CD14-positive monocyte (primary cell): ENCODE results near the gene PPIF. TPM values are rescaled to one million over a fixed set of nuclear protein-coding genes. Genes with fewer than 3 reads are reported as not detected.

Experiments used
- DNase-seq, 3 donors: peaks; one replicate each; pipeline ENCODE4 v3.0.0-alpha.2; 2011 to 2022
- H2AFZ ChIP-seq: 2 replicates; pipeline ENCODE4 v1.6.0; 2012; ENCODE audit warnings: mild to moderate bottlenecking, low read depth, low read length, inconsistent platforms; ENCODE audit not compliant: insufficient read depth, poor library complexity, severe bottlenecking
- H3K27ac ChIP-seq, 2 donors: 1 replicate in 1 of 2; 2 replicates in 1 of 2; pipeline ENCODE4 v1.5.1; 2012 to 2013; ENCODE audit warnings: low read length in 2 of 2, control low read depth in 1 of 2, inconsistent platforms in 1 of 2, low read depth in 1 of 2, mild to moderate bottlenecking in 1 of 2
- H3K27me3 ChIP-seq, 2 donors: one replicate each; pipeline versions ENCODE4 v1.6.0 to v1.6.1; 2011 to 2013; ENCODE audit warnings: low read length in 2 of 2; ENCODE audit not compliant: control insufficient read depth in 2 of 2, insufficient read depth in 2 of 2
- H3K36me3 ChIP-seq, 2 donors: replicated peaks in 1 of 2; 1 replicate in 1 of 2; 2 replicates in 1 of 2; pipeline versions ENCODE4 v1.5.1 to v1.6.1; 2012 to 2013; ENCODE audit warnings: low read length in 2 of 2, control low read depth in 1 of 2, inconsistent platforms in 1 of 2, mild to moderate bottlenecking in 1 of 2; ENCODE audit not compliant: insufficient read depth in 2 of 2, control insufficient read depth in 1 of 2
- H3K4me1 ChIP-seq, 2 donors: 1 replicate in 1 of 2; 2 replicates in 1 of 2; pipeline versions ENCODE4 v1.5.1 to v1.6.1; 2012 to 2013; ENCODE audit warnings: low read length in 2 of 2, control low read depth in 1 of 2, inconsistent platforms in 1 of 2, mild to moderate bottlenecking in 1 of 2, moderate library complexity in 1 of 2; ENCODE audit not compliant: insufficient read depth in 2 of 2, control insufficient read depth in 1 of 2
- H3K4me2 ChIP-seq: replicated peaks from 2 replicates; pipeline ENCODE3; 2012; ENCODE audit warnings: low read length, moderate library complexity, mild to moderate bottlenecking; ENCODE audit not compliant: poor library complexity, severe bottlenecking; ENCODE audit errors: extremely low read depth
- H3K4me3 ChIP-seq, 3 experiments: fragments of 200-600 bp in 1 of 3; sonication (generic) in 1 of 3; replicated peaks in 1 of 3; 1 replicate in 2 of 3; 2 replicates in 1 of 3; pipeline ENCODE4 v1.5.1; 2011 to 2013; ENCODE audit warnings: low read length in 3 of 3, mild to moderate bottlenecking in 3 of 3, control low read depth in 2 of 3, low read depth in 2 of 3, inconsistent platforms in 1 of 3, moderate library complexity in 1 of 3
- H3K79me2 ChIP-seq: 2 replicates; pipeline ENCODE4 v1.6.0; 2012; ENCODE audit warnings: mild to moderate bottlenecking, control low read depth, inconsistent platforms, low read length, moderate library complexity; ENCODE audit not compliant: insufficient read depth
- H3K9ac ChIP-seq: 2 replicates; pipeline ENCODE4 v1.6.0; 2017; ENCODE audit warnings: low read length, mild to moderate bottlenecking; ENCODE audit not compliant: insufficient read depth, poor library complexity, severe bottlenecking
- H3K9me3 ChIP-seq, 2 donors: replicated peaks in 1 of 2; 1 replicate in 1 of 2; 2 replicates in 1 of 2; pipeline versions ENCODE4 v1.5.1 to v1.6.1; 2012 to 2013; ENCODE audit warnings: low read length in 2 of 2, control low read depth in 1 of 2; ENCODE audit not compliant: control insufficient read depth in 1 of 2, insufficient read depth in 1 of 2
- H4K20me1 ChIP-seq: 2 replicates; pipeline ENCODE4 v1.6.0; 2012; ENCODE audit warnings: mild to moderate bottlenecking, low read length, control low read depth, moderate library complexity; ENCODE audit not compliant: insufficient read depth
- H3K27ac Mint-ChIP-seq, 7 donors: one replicate each; pipeline ENCODE4 v1.8.0; 2020; ENCODE audit warnings: mild to moderate bottlenecking in 7 of 7, mixed read lengths in 7 of 7, moderate library complexity in 6 of 7, inconsistent platforms in 2 of 7
- H3K27me3 Mint-ChIP-seq, 3 donors: one replicate each; pipeline ENCODE4 v1.8.0; 2021 to 2022; ENCODE audit warnings: low read depth in 3 of 3, mild to moderate bottlenecking in 3 of 3, mixed read lengths in 3 of 3, moderate library complexity in 3 of 3, inconsistent platforms in 1 of 3
- H3K36me3 Mint-ChIP-seq, 2 donors: one replicate each; pipeline ENCODE4 v1.8.0; 2020; ENCODE audit warnings: mixed read lengths in 2 of 2, inconsistent platforms in 1 of 2, mild to moderate bottlenecking in 1 of 2
- H3K4me1 Mint-ChIP-seq: one replicate; pipeline ENCODE4 v1.8.0; 2020; ENCODE audit warnings: mild to moderate bottlenecking, mixed read lengths
- H3K4me3 Mint-ChIP-seq, 2 donors: one replicate each; pipeline ENCODE4 v1.8.0; 2020; ENCODE audit warnings: mild to moderate bottlenecking in 2 of 2, mixed read lengths in 2 of 2, moderate library complexity in 1 of 2
- H3K9me3 Mint-ChIP-seq, 7 donors: one replicate each; pipeline ENCODE4 v1.8.0; 2020 to 2022; ENCODE audit warnings: mixed read lengths in 7 of 7, mild to moderate bottlenecking in 6 of 7, moderate library complexity in 6 of 7, inconsistent platforms in 2 of 7
- WGBS: methylation state at CpG from one replicate; pipeline ENCODE4 v1.1.5; 2013; ENCODE audit warnings: missing lambda C conversion rate; ENCODE audit not compliant: insufficient coverage; 5-methylcytosine and 5-hydroxymethylcytosine counted together
- intact Hi-C, 2 donors: fragments of 100-400 bp; cut with micrococcal nuclease; formaldehyde crosslinking; loops; one replicate each; pipeline versions ENCODE4 v1.15.0 to v1.15.1; 2023
- polyA plus RNA-seq, 3 donors: library from polyadenylated mRNA; depleted of rRNA in 1 of 3; unstranded in 2 of 3; stranded (reverse) in 1 of 3; fragments of 300-500 nt in 2 of 3; fragments of >200 nt in 1 of 3; fragmentation: Illumina TruSeq in 2 of 3; gene quantifications; 1 replicate in 2 of 3; 2 replicates in 1 of 3; pipeline ENCODE4 v1.2.3, GENCODE V29; 2012 to 2021
- TF ChIP-seq, protein P1 (sequence below): fragments of 200-600 bp; IDR thresholded peaks from one replicate; pipeline ENCODE4 v1.8.0; 2022; ENCODE audit warnings: antibody characterized with exemption, mild to moderate bottlenecking

PPIF gene
- polyA plus RNA-seq, 3 donors: 36.6 to 1,064 (median 52.3) TPM

GRCh38 chr10:79390551-79391229 lies 43.4 kb downstream of the PPIF start:
- H3K9me3 ChIP-seq: no peaks in the 10 kb centered on the region
- peaks cover 67 to 70% of the 10 kb centered on the region in 2 donors for H3K36me3 Mint-ChIP-seq
- 10% methylated on average over 11 of the region's 16 CpGs for WGBS
- no peak overlapping the region for H3K4me2 ChIP-seq
- peaks cover 8% of the 10 kb centered on the region for H3K4me1 Mint-ChIP-seq
- no peaks in the 10 kb centered on the region for H3K9me3 Mint-ChIP-seq
- peak in 2 of 3 donors; percentile 24 to 49 for DNase-seq
- H3K4me3 ChIP-seq: no peak overlapping the region
- H3K79me2 ChIP-seq: no peaks in the 10 kb centered on the region
- H3K9ac ChIP-seq: no peak overlapping the region
- H3K27ac Mint-ChIP-seq: peak overlapping the region in 1 of 7 donors; percentile 18
- no peaks in the 10 kb centered on the region for H3K27me3 ChIP-seq
- peaks cover 2 to 71% of the 10 kb centered on the region in 2 donors for H3K36me3 ChIP-seq
- peak overlapping the region in 1 of 2 donors; percentile 11 for H3K4me3 Mint-ChIP-seq
- no peaks in the 10 kb centered on the region for H4K20me1 ChIP-seq
- TF ChIP-seq, protein P1, sequence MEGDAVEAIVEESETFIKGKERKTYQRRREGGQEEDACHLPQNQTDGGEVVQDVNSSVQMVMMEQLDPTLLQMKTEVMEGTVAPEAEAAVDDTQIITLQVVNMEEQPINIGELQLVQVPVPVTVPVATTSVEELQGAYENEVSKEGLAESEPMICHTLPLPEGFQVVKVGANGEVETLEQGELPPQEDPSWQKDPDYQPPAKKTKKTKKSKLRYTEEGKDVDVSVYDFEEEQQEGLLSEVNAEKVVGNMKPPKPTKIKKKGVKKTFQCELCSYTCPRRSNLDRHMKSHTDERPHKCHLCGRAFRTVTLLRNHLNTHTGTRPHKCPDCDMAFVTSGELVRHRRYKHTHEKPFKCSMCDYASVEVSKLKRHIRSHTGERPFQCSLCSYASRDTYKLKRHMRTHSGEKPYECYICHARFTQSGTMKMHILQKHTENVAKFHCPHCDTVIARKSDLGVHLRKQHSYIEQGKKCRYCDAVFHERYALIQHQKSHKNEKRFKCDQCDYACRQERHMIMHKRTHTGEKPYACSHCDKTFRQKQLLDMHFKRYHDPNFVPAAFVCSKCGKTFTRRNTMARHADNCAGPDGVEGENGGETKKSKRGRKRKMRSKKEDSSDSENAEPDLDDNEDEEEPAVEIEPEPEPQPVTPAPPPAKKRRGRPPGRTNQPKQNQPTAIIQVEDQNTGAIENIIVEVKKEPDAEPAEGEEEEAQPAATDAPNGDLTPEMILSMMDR: peak; percentile 41
- H3K27ac ChIP-seq: no peak overlapping the region
- intact Hi-C loops: no loop called here
- peaks cover 6 to 13% of the 10 kb centered on the region in 2 donors for H3K4me1 ChIP-seq
- peaks cover 0 to 3% (median 2%) of the 10 kb centered on the region in 3 donors for H3K27me3 Mint-ChIP-seq
- no peak overlapping the region for H2AFZ ChIP-seq

- no peak overlapping the region for H2AFZ ChIP-seq
- peaks cover 63 to 64% of the 10 kb centered on the region in 2 donors for H3K36me3 Mint-ChIP-seq
Measured at GRCh38 chr10:79391231-79392019, 44.2 kb downstream of the PPIF start.

More at GRCh38 chr10:79391231-79392019, 44.2 kb downstream of the PPIF start:
- H3K4me1 ChIP-seq: peaks cover 6 to 13% of the 10 kb centered on the region in 2 donors
- intact Hi-C loops: no loop called here
- 94% methylated on average over 12 of the region's 12 CpGs for WGBS
- no peaks in the 10 kb centered on the region for H3K79me2 ChIP-seq
- no peaks in the 10 kb centered on the region for H4K20me1 ChIP-seq
- no peaks in the 10 kb centered on the region for H3K9me3 ChIP-seq
- Mint-ChIP-seq H3K4me3 (no peak overlapping the region), H3K9me3 (peaks cover 0 to 2% (median 0%) of the 10 kb centered on the region in 7 donors), H3K4me1 (peaks cover 16% of the 10 kb centered on the region), H3K27me3 (peaks cover 0 to 3% (median 2%) of the 10 kb centered on the region in 3 donors), H3K27ac (no peak overlapping the region)
- H3K9ac ChIP-seq: no peak overlapping the region
- H3K27me3 ChIP-seq: no peaks in the 10 kb centered on the region
- no peak for DNase-seq
- H3K27ac ChIP-seq: no peak overlapping the region
- TF ChIP-seq, protein P1: no peak
- H3K4me2 ChIP-seq: no peak overlapping the region
- H3K4me3 ChIP-seq: no peak overlapping the region
- H3K36me3 ChIP-seq: peaks cover 0 to 64% of the 10 kb centered on the region in 2 donors
